ENCODE data around the gene SCAMP4. TPM values are rescaled to one million over a fixed set of nuclear protein-coding genes. Genes with fewer than 3 reads are reported as not detected.

SCAMP4 gene
- total RNA-seq, 1 donor = 70.6 TPM

DNA sequence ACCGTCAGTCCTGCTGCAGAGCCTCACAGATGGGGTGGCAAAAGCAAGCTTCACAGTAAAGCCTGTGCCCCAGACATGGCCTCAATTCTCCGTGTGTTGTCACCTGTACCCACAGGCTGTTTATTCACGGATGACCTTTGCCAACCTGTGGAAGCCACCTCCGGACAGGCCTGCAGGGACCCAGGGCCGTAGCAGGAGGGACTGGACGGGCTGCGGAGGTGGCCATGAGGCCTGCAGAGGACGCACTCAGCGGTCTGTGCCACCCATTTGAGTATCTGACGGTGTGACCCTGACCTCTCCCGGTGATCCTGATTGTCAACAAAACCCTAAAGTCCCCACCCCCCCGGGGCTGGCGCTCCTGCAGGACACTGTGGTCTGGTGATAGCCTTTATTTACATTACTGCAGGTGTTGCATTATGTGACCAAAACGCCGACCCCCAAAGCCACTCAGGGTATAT is 34.0 kb upstream of the SCAMP4 start:
- Histone ChIP-seq H3K79me2 (ENCODE audit: insufficient read depth, low read length) (peaks cover 57% of the 10 kb centered on the region), H3K27ac (ENCODE audit: low read depth, low read length) (no peak overlapping the region), H3K4me3 (ENCODE audit: insufficient read depth, low read length) (no peak overlapping the region), H3K27me3 (ENCODE audit: insufficient read depth, low read length) (no peaks in the 10 kb centered on the region), H2AFZ (ENCODE audit: low read length) (no peak overlapping the region), H3K4me1 (ENCODE audit: insufficient read depth, low read length) (peaks cover 16% of the 10 kb centered on the region), H3K9me3 (ENCODE audit: low read depth, low read length) (no peaks in the 10 kb centered on the region), H3K36me3 (ENCODE audit: insufficient read depth, low read length) (peaks cover 14% of the 10 kb centered on the region), H4K20me1 (ENCODE audit: insufficient read depth, low read length) (peaks cover 24% of the 10 kb centered on the region), H3K4me2 (ENCODE audit: insufficient read depth, low read length) (no peak overlapping the region)
- TF ChIP-seq, protein P1, sequence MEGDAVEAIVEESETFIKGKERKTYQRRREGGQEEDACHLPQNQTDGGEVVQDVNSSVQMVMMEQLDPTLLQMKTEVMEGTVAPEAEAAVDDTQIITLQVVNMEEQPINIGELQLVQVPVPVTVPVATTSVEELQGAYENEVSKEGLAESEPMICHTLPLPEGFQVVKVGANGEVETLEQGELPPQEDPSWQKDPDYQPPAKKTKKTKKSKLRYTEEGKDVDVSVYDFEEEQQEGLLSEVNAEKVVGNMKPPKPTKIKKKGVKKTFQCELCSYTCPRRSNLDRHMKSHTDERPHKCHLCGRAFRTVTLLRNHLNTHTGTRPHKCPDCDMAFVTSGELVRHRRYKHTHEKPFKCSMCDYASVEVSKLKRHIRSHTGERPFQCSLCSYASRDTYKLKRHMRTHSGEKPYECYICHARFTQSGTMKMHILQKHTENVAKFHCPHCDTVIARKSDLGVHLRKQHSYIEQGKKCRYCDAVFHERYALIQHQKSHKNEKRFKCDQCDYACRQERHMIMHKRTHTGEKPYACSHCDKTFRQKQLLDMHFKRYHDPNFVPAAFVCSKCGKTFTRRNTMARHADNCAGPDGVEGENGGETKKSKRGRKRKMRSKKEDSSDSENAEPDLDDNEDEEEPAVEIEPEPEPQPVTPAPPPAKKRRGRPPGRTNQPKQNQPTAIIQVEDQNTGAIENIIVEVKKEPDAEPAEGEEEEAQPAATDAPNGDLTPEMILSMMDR (IDR thresholded peaks at IDR 0.05; ENCODE audit: extremely low read depth, low read depth, low read length) = no peak
- peak; percentile 61 for DNase-seq (ENCODE audit: insufficient read length, low spot score, missing footprints)

DNA sequence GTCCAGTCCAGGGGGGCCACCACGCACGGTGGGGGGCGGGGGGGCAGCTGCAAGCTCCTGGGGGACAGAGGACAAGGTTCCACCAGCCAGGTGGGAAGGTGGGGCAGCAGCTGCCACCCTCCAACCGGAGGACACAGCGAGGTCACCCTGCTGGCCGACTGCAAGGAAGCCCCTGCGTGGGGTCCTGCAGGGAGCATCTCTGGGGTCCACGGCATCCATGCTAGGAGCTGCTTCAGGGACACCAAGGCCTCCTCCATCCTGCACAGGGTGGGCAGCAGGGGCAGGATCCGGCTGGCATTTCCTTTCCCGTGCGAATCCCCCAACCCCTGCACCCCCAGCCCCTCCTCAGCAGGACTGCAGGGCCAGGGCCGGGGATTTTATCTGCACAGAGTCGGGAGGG is 33.6 kb upstream of the SCAMP4 start:
- H3K27me3 ChIP-seq (ENCODE audit: insufficient read depth, low read length) = no peaks in the 10 kb centered on the region
- peaks cover 14% of the 10 kb centered on the region for H3K36me3 ChIP-seq (ENCODE audit: insufficient read depth, low read length)
- no peak overlapping the region for H3K4me2 ChIP-seq (ENCODE audit: insufficient read depth, low read length)
- no peak overlapping the region for H3K4me3 ChIP-seq (ENCODE audit: insufficient read depth, low read length)
- H4K20me1 ChIP-seq (ENCODE audit: insufficient read depth, low read length) = peaks cover 24% of the 10 kb centered on the region
- H3K4me1 ChIP-seq (ENCODE audit: insufficient read depth, low read length) = peaks cover 21% of the 10 kb centered on the region
- no peak for DNase-seq (ENCODE audit: insufficient read length, low spot score, missing footprints)
- TF ChIP-seq, protein P1 (IDR thresholded peaks at IDR 0.05; ENCODE audit: extremely low read depth, low read depth, low read length) = no peak
- no peak overlapping the region for H3K27ac ChIP-seq (ENCODE audit: low read depth, low read length)
- H3K9me3 ChIP-seq (ENCODE audit: low read depth, low read length) = no peaks in the 10 kb centered on the region
- peaks cover 62% of the 10 kb centered on the region for H3K79me2 ChIP-seq (ENCODE audit: insufficient read depth, low read length)
- H2AFZ ChIP-seq (ENCODE audit: low read length) = no peak overlapping the region

DNA sequence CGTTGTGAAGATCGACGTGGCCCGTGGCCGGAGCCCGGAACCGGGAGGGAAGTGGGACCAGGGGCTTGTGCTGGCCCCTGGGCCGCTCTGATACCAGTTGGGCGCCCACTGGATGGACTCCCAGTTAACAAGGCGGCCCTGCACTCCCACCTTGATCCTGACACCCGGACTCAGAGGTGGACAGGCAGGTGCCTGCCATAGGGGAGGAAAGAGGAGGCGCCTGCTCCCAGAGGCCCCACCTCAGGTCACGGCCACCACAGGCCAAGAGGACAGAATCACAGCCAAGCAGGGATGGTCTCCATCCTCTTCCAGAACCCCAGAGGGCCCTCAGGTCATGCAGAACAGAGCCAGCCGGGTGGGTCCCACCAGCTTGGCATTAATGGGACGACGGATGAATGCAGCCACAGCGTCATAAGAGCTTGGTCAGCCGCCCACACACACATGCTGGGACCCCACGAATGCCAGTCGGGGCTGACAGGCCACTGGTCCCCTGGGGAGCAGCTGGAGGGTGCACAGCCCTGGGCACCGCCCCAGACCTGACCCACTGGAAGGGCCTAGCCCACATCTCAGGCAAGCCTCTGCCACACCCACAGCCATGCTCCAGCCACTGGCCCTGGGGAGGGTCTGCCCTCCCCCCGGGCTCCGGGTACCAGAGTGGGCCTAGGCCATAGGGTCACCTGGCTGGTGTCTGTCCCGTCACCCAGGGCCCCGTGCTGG is 32.2 kb upstream of the SCAMP4 start:
- no peak overlapping the region for H2AFZ ChIP-seq (ENCODE audit: low read length)
- H3K4me2 ChIP-seq (ENCODE audit: insufficient read depth, low read length) = no peak overlapping the region
- no peaks in the 10 kb centered on the region for H3K9me3 ChIP-seq (ENCODE audit: low read depth, low read length)
- H3K4me1 ChIP-seq (ENCODE audit: insufficient read depth, low read length) = peaks cover 21% of the 10 kb centered on the region
- H3K27ac ChIP-seq (ENCODE audit: low read depth, low read length) = no peak overlapping the region
- TF ChIP-seq, protein P1 (IDR thresholded peaks at IDR 0.05; ENCODE audit: extremely low read depth, low read depth, low read length) = no peak
- H3K4me3 ChIP-seq (ENCODE audit: insufficient read depth, low read length) = no peak overlapping the region
- H3K27me3 ChIP-seq (ENCODE audit: insufficient read depth, low read length) = no peaks in the 10 kb centered on the region
- H3K36me3 ChIP-seq (ENCODE audit: insufficient read depth, low read length) = peaks cover 14% of the 10 kb centered on the region
- H3K79me2 ChIP-seq (ENCODE audit: insufficient read depth, low read length) = peaks cover 62% of the 10 kb centered on the region
- peaks cover 24% of the 10 kb centered on the region for H4K20me1 ChIP-seq (ENCODE audit: insufficient read depth, low read length)
- peak; percentile 34 for DNase-seq (ENCODE audit: insufficient read length, low spot score, missing footprints)

DNA sequence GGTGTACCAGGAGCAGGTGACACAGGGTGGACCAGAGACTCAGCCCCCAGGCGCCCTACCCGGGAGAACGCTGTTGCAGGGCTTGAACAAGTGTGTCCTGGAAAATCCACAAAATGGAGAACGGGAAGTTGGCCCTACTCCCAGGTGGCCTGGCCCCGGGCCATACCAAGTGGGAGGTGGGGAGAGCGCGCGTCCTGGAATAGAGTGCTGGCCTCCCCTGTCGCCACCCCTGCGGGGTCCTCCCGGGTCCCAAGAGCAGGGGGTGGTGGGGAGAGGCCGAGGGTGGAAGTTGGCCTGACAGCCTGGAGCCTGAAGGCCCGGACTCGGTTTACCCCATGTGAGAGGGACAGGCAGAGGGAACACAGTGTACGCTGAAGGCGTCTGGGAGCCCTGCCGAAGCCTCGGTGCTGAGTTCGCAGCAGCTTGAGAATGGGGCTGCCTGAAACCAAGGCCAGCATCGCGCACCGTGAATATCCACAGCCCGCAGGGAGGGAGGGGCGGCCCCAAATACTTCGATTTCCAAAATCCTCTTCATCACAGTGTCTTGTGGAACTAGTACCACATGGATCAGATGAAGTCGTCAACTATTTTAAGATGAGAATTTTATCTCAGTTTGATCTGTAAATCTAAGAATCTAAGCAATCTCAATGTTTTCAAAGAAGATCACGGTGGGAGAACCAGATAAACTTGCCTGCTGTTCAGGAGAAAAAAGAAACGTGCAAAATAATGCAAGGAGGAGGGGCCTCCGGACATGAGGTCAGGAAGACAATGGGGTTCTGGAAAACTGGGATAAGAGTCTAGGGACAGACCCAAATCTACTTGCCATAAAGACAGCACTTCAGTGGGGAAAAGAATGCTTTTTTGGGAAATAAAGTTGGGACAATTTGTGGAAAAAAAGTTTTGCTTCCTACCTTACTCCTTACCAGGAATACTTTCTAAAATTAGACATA is 31.4 kb upstream of the SCAMP4 start:
- Histone ChIP-seq H2AFZ (ENCODE audit: low read length) (no peak overlapping the region), H3K27me3 (ENCODE audit: insufficient read depth, low read length) (no peaks in the 10 kb centered on the region), H3K79me2 (ENCODE audit: insufficient read depth, low read length) (peaks cover 62% of the 10 kb centered on the region), H4K20me1 (ENCODE audit: insufficient read depth, low read length) (peaks cover 24% of the 10 kb centered on the region), H3K4me1 (ENCODE audit: insufficient read depth, low read length) (peaks cover 21% of the 10 kb centered on the region), H3K4me3 (ENCODE audit: insufficient read depth, low read length) (no peak overlapping the region), H3K27ac (ENCODE audit: low read depth, low read length) (no peak overlapping the region), H3K9me3 (ENCODE audit: low read depth, low read length) (no peaks in the 10 kb centered on the region), H3K36me3 (ENCODE audit: insufficient read depth, low read length) (peaks cover 14% of the 10 kb centered on the region), H3K4me2 (ENCODE audit: insufficient read depth, low read length) (peak overlapping the region; percentile 99)
- peak; percentile 74 for DNase-seq (ENCODE audit: insufficient read length, low spot score, missing footprints)
- TF ChIP-seq, protein P1 (IDR thresholded peaks at IDR 0.05; ENCODE audit: extremely low read depth, low read depth, low read length) = no peak
